HepG2 (cell line): ENCODE data around the gene OBSL1. TPM values are rescaled to one million over a fixed set of nuclear protein-coding genes. Genes with fewer than 3 reads are reported as not detected.

Source experiments
- ATAC-seq: fragments of 200-7000 bp; cut with Tn5 transposase; 3 replicates; pipeline ENCODE4 v1.9.1; 2020; ENCODE audit warnings: mild to moderate bottlenecking, moderate library complexity
- BruUV-seq: library from RNA; stranded (reverse); fragments of 400-500 nt; replicated peaks from 2 replicates; lab custom pipeline; 2021; lab: Mats Ljungman, UMichigan
- CTCF ChIA-PET: fragments of 300-600 bp; formaldehyde crosslinking; extraction: SDS; loops from one replicate; lab custom pipeline; 2021; ENCODE audit warnings: low total read pairs, inconsistent platforms, low intra/inter-chr PET ratio; lab: Yijun Ruan, JAX
- POLR2A ChIA-PET: fragments of 350-600 bp; sonication (Branson Sonifier 250); formaldehyde crosslinking; loops from one replicate; lab custom pipeline; 2020; ENCODE audit warnings: antibody characterized with exemption, inconsistent platforms; lab: Yijun Ruan, JAX
- DNase-seq: peaks from one replicate; pipeline ENCODE4 v3.0.0-alpha.2; 2015; ENCODE audit warnings: low spot score
- FAIRE-seq: peaks from 3 replicates; lab custom pipeline; 2011; peaks lifted over from hg19 to GRCh38; lab: Jason Lieb, UNC
- H2AFZ ChIP-seq: one replicate; pipeline ENCODE4 v1.6.1; 2011; ENCODE audit warnings: low read length, inconsistent platforms
- H3K27ac ChIP-seq: fragments of 300-600 bp; 3 replicates; pipeline ENCODE4 v1.8.0; 2011; ENCODE audit warnings: mixed run types, mild to moderate bottlenecking, mixed read lengths, low read length, inconsistent platforms; ENCODE audit not compliant: insufficient read depth; ENCODE audit errors: extremely low read length
- H3K27me3 ChIP-seq, 2 experiments: fragments of 200-600 bp in 1 of 2; 2 replicates in 1 of 2; 3 replicates in 1 of 2; pipeline versions ENCODE4 v1.6.0 to v1.8.0; 2011; ENCODE audit warnings: low read length in 2 of 2, mild to moderate bottlenecking in 2 of 2, moderate library complexity in 2 of 2, inconsistent platforms in 1 of 2; ENCODE audit not compliant: insufficient read depth in 2 of 2, control insufficient read depth in 1 of 2
- H3K36me3 ChIP-seq, 2 experiments: fragments of 200-600 bp in 1 of 2; replicated peaks in 1 of 2; 2 replicates in 1 of 2; 3 replicates in 1 of 2; pipeline versions ENCODE4 v1.5.1 to v1.8.0; 2011; ENCODE audit warnings: low read length in 2 of 2, inconsistent platforms in 1 of 2; ENCODE audit not compliant: insufficient read depth in 2 of 2, control insufficient read depth in 1 of 2
- H3K4me1 ChIP-seq: 2 replicates; pipeline ENCODE4 v1.5.1; 2012; ENCODE audit warnings: low read length, inconsistent platforms; ENCODE audit not compliant: insufficient read depth
- H3K4me2 ChIP-seq: 2 replicates; pipeline ENCODE4 v1.6.0; 2011; ENCODE audit warnings: low read depth, low read length, inconsistent platforms
- H3K4me3 ChIP-seq, 3 experiments: fragments of 200-600 bp in 1 of 3; sonication (generic), shearing (Covaris generic) in 1 of 3; replicated peaks in 1 of 3; 2 replicates each; pipeline ENCODE4 v1.5.1; 2011 to 2016; ENCODE audit warnings: low read length in 3 of 3, inconsistent platforms in 2 of 3, low read depth in 2 of 3, mild to moderate bottlenecking in 2 of 3, control low read depth in 1 of 3, mixed read lengths in 1 of 3; ENCODE audit not compliant: insufficient read depth in 1 of 3
- H3K79me2 ChIP-seq: one replicate; pipeline ENCODE4 v1.6.1; 2011; ENCODE audit warnings: low read length, inconsistent platforms; ENCODE audit not compliant: insufficient read depth
- H3K9ac ChIP-seq: 2 replicates; pipeline ENCODE4 v1.6.0; 2011; ENCODE audit warnings: mild to moderate bottlenecking, low read depth, low read length, inconsistent platforms; ENCODE audit not compliant: insufficient read depth
- H3K9me3 ChIP-seq: 2 replicates; pipeline ENCODE4 v1.5.1; 2012; ENCODE audit warnings: mild to moderate bottlenecking, low read length
- H4K20me1 ChIP-seq: 2 replicates; pipeline ENCODE4 v1.6.0; 2011; ENCODE audit warnings: inconsistent platforms, mild to moderate bottlenecking, low read length, moderate library complexity; ENCODE audit not compliant: insufficient read depth
- AGO2 ChIP-seq: fragments of 200-400 bp; formaldehyde crosslinking; optimal IDR thresholded peaks from 2 replicates; pipeline ENCODE3; 2017; ENCODE audit warnings: mild to moderate bottlenecking, low read depth, low read length, moderate library complexity
- FOSL2 ChIP-seq: sonication (generic); formaldehyde crosslinking; IDR thresholded peaks from 2 replicates; pipeline ENCODE4 v1.4.0; 2020; ENCODE audit warnings: missing genetic modification reagents
- KMT2A ChIP-seq: sonication (generic); formaldehyde crosslinking; IDR thresholded peaks from 2 replicates; pipeline ENCODE4 v1.4.0; 2020; ENCODE audit warnings: missing genetic modification reagents
- MAF1 ChIP-seq: sonication (generic); formaldehyde crosslinking; IDR thresholded peaks from 2 replicates; pipeline ENCODE4 v1.5.0; 2020; ENCODE audit warnings: missing genetic modification reagents, borderline replicate concordance
- MTF1 ChIP-seq: sonication (generic); formaldehyde crosslinking; IDR thresholded peaks from 2 replicates; pipeline ENCODE4 v1.5.0; 2020; ENCODE audit warnings: missing genetic modification reagents
- PCBP1 ChIP-seq: fragments of 200-400 bp; formaldehyde crosslinking; IDR thresholded peaks from 2 replicates; pipeline ENCODE4 v1.6.1; 2017; ENCODE audit warnings: mild to moderate bottlenecking, low read depth, low read length, borderline replicate concordance
- SRF ChIP-seq: IDR thresholded peaks from 2 replicates; pipeline ENCODE4 v1.6.1; 2011; ENCODE audit warnings: mild to moderate bottlenecking, low read depth, low read length, moderate library complexity
- ZKSCAN1 ChIP-seq: fragments of 150-350 bp; IDR thresholded peaks from 2 replicates; pipeline ENCODE4 v1.6.1; 2014; ENCODE audit warnings: low read length
- ZNF234 ChIP-seq: sonication (generic); formaldehyde crosslinking; conservative IDR thresholded peaks from 2 replicates; pipeline ENCODE4 v1.5.1; 2020; ENCODE audit warnings: mild to moderate bottlenecking, missing genetic modification reagents
- ZNF710 ChIP-seq: sonication (generic); formaldehyde crosslinking; IDR thresholded peaks from 2 replicates; pipeline ENCODE4 v1.5.0; 2020; ENCODE audit warnings: mild to moderate bottlenecking, missing genetic modification reagents, borderline replicate concordance
- ZZZ3 ChIP-seq: sonication (generic); formaldehyde crosslinking; IDR thresholded peaks from 2 replicates; pipeline ENCODE4 v1.4.0; 2020; ENCODE audit warnings: missing genetic modification reagents, mild to moderate bottlenecking, borderline replicate concordance
- WGBS: methylation state at CpG from one replicate; pipeline ENCODE4 v1.1.6; 2017; ENCODE audit warnings: low lambda C conversion rate; 5-methylcytosine and 5-hydroxymethylcytosine counted together
- in situ Hi-C: cut with HindIII; loops from 2 replicates; pipeline ENCODE4 v1.10.0; 2017; ENCODE audit warnings: low pct_unique_long_range_greater_than_20kb; ENCODE audit not compliant: extremely low pct_ligation_motif_present
- intact Hi-C: fragments of 100-400 bp; cut with micrococcal nuclease; formaldehyde crosslinking; loops from one replicate; pipeline ENCODE4 v1.10.0; 2022; ENCODE audit not compliant: unreplicated experiment
- polyA plus RNA-seq, 8 experiments: library from polyadenylated mRNA; depleted of rRNA in 3 of 8; stranded (reverse) in 7 of 8; unstranded in 1 of 8; fragments of >200 nt; fragmentation: Illumina TruSeq in 4 of 8; extraction: Trizol in 4 of 8; gene quantifications; 2 replicates each; pipeline versions ENCODE4 v1.2.1 to v1.2.3, GENCODE V29; 2011 to 2016; ENCODE audit warnings: low read depth in 4 of 8, missing spikeins in 1 of 8, mixed read lengths in 1 of 8; ENCODE audit not compliant: insufficient read depth in 1 of 8
- total RNA-seq, 5 experiments: library from RNA; depleted of rRNA; stranded (reverse); fragments of >200 nt; fragmentation: Illumina TruSeq; extraction: Trizol; gene quantifications; 2 replicates each; pipeline ENCODE4 v1.2.3, GENCODE V29; 2016; ENCODE audit warnings: low read depth in 1 of 5
- TF ChIP-seq, protein P1 (sequence below): IDR thresholded peaks from 2 replicates; pipeline ENCODE4 v1.6.1; 2012; ENCODE audit warnings: low read depth, low read length, improper control_type of control experiment
- TF ChIP-seq, protein P2 (sequence below): sonication (generic); formaldehyde crosslinking; IDR thresholded peaks from 2 replicates; pipeline ENCODE4 v1.5.0; 2020; ENCODE audit warnings: missing genetic modification reagents, mild to moderate bottlenecking, borderline replicate concordance
- TF ChIP-seq, protein P3 (sequence below): sonication (generic); formaldehyde crosslinking; IDR thresholded peaks from 2 replicates; pipeline ENCODE4 v1.4.0; 2020; ENCODE audit warnings: missing genetic modification reagents

The OBSL1 gene
- total and polyA plus RNA-seq, 2 of the 13 experiments (the other 11 are each of a cell fraction or from before 2014, with no cell fraction given): 86.7 to 218 TPM

- Histone ChIP-seq H3K9me3 (no peaks in the 10 kb centered on the region), H3K4me1 (peaks cover 35% of the 10 kb centered on the region), H3K36me3 (peaks cover 15 to 25% of the 10 kb centered on the region in 2 experiments; a peak in 4 of 5 replicates), H4K20me1 (no peaks in the 10 kb centered on the region), H3K4me2 (no peak overlapping the region), H3K4me3 (no peak overlapping the region), H3K9ac (no peak overlapping the region), H3K27ac (no peak overlapping the region), H3K27me3 (no peaks in the 10 kb centered on the region), H3K79me2 (no peaks in the 10 kb centered on the region), H2AFZ (no peak overlapping the region)
- FAIRE-seq: peak; percentile 21
- in situ Hi-C loops (loop anchor here (5.0 kb wide), 1 partner anchor 37 kb away; the partner anchor contains the start of gene STK11IP), intact Hi-C loops (loop anchor here (2.0 to 5.0 kb wide), 2 partner anchors 19 to 37 kb away; partner anchors contain the start of gene STK11IP)
- WGBS: 50% methylated on average over 6 of the region's 8 CpGs
- BruUV-seq: no TSS peak
- POLR2A ChIA-PET: interaction anchor here (0.9 to 4.2 kb wide), 10 partner anchors 8 to 61 kb away, joined by 3 to 45 read pairs (median 6); partner anchors contain the start of genes CHPF, GMPPA, INHA and OBSL1
- ATAC-seq: peak; percentile 18
- DNase-seq: no peak
- CTCF ChIA-PET: interaction anchor here (2.7 to 3.7 kb wide), 2 partner anchors 19 to 82 kb away, joined by 19 to 28 read pairs; no protein-coding TSS in a partner anchor
- TF ChIP-seq ZNF234 (CRISPR knock-in tag) (no peak), FOSL2 (CRISPR knock-in tag) (no peak), MTF1 (no peak), ZKSCAN1 (no peak), ZNF710 (CRISPR knock-in tag) (no peak), ZZZ3 (CRISPR knock-in tag) (no peak), SRF (peak; percentile 66; the same call in 1 of the 2 replicates), AGO2 (peak; percentile 45), PCBP1 (0 out of 2 replicates have a peak, but pooled peaks have one; percentile 37), KMT2A (0 out of 2 replicates have a peak, but pooled peaks have one; percentile 10), MAF1 (CRISPR knock-in tag) (no peak)
- TF ChIP-seq, protein P1, sequence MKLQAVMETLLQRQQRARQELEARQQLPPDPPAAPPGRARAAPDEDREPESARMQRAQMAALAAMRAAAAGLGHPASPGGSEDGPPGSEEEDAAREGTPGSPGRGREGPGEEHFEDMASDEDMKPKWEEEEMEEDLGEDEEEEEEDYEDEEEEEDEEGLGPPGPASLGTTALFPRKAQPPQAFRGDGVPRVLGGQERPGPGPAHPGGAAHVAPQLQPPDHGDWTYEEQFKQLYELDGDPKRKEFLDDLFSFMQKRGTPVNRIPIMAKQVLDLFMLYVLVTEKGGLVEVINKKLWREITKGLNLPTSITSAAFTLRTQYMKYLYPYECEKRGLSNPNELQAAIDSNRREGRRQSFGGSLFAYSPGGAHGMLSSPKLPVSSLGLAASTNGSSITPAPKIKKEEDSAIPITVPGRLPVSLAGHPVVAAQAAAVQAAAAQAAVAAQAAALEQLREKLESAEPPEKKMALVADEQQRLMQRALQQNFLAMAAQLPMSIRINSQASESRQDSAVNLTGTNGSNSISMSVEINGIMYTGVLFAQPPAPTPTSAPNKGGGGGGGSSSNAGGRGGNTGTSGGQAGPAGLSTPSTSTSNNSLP: no peak
- TF ChIP-seq, protein P2, sequence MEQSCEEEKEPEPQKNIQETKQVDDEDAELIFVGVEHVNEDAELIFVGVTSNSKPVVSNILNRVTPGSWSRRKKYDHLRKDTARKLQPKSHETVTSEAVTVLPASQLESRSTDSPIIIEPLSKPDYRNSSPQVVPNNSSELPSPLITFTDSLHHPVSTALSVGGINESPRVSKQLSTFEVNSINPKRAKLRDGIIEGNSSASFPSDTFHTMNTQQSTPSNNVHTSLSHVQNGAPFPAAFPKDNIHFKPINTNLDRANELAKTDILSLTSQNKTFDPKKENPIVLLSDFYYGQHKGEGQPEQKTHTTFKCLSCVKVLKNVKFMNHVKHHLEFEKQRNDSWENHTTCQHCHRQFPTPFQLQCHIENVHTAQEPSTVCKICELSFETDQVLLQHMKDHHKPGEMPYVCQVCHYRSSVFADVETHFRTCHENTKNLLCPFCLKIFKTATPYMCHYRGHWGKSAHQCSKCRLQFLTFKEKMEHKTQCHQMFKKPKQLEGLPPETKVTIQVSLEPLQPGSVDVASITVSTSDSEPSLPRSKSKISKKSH: peak; percentile 9; the same call in 1 of the 2 replicates
- TF ChIP-seq, protein P3, sequence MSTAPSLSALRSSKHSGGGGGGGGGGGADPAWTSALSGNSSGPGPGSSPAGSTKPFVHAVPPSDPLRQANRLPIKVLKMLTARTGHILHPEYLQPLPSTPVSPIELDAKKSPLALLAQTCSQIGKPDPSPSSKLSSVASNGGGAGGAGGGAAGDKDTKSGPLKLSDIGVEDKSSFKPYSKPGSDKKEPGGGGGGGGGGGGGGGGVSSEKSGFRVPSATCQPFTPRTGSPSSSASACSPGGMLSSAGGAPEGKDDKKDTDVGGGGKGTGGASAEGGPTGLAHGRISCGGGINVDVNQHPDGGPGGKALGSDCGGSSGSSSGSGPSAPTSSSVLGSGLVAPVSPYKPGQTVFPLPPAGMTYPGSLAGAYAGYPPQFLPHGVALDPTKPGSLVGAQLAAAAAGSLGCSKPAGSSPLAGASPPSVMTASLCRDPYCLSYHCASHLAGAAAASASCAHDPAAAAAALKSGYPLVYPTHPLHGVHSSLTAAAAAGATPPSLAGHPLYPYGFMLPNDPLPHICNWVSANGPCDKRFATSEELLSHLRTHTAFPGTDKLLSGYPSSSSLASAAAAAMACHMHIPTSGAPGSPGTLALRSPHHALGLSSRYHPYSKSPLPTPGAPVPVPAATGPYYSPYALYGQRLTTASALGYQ (CRISPR knock-in tag): no peak
Observed at GRCh38 chr2:219560037-219560892, 11.1 kb downstream of the OBSL1 start.
